ENCODE results near the gene ADAMTSL2. TPM values are rescaled to one million over a fixed set of nuclear protein-coding genes. Genes with fewer than 3 reads are reported as not detected.
A peak's percentile ranks its signal among the peaks of the same experiment; 100 is the strongest.

The ADAMTSL2 gene
- total RNA-seq, 3 donors from 2014 or later (not counting 1 experiment from before 2014, with no cell fraction given) = not detected

- DNase-seq (no peak), ATAC-seq (no peak)
- peaks cover 2% of the 10 kb centered on the region for H3K27me3 ChIP-seq (ENCODE audit: control insufficient read depth, insufficient read depth, low read length)
- H3K4me3 ChIP-seq (ENCODE audit: low read length) = no peak overlapping the region
- WGBS (ENCODE audit: insufficient coverage) = 44% methylated on average over 28 of the region's 34 CpGs
- no peaks in the 10 kb centered on the region for H3K9me3 Mint-ChIP-seq
- intact Hi-C loops (cut with micrococcal nuclease) = no loop called here
- H3K4me3 Mint-ChIP-seq = peak overlapping the region; percentile 59
- TF ChIP-seq CTCF (IDR thresholded peaks at IDR 0.05) = no peak
- peaks cover 5 to 7% of the 10 kb centered on the region in 2 donors for H3K4me1 Mint-ChIP-seq
- no peaks in the 10 kb centered on the region for H3K36me3 ChIP-seq (ENCODE audit: control insufficient read depth, insufficient read depth, low read length)
- H3K4me1 ChIP-seq (ENCODE audit: control insufficient read depth, insufficient read depth, low read length) = peaks cover 5% of the 10 kb centered on the region
- H3K9me3 ChIP-seq (ENCODE audit: control insufficient read depth, insufficient read depth, low read length) = no peaks in the 10 kb centered on the region
- no peak overlapping the region for H3K27ac ChIP-seq (ENCODE audit: low read length)
- H3K27ac Mint-ChIP-seq = no peak overlapping the region
- H3K27me3 Mint-ChIP-seq (ENCODE audit: low read depth in 2 of 2) = peaks cover 35 to 44% of the 10 kb centered on the region in 2 donors
- H3K36me3 Mint-ChIP-seq = no peaks in the 10 kb centered on the region
Measured at GRCh38 chr9:133576875-133577736, 42.6 kb downstream of the ADAMTSL2 start.

- DNase-seq (no peak), ATAC-seq (no peak)
- TF ChIP-seq CTCF (IDR thresholded peaks at IDR 0.05) = no peak
- H3K27ac Mint-ChIP-seq = no peak overlapping the region
- H3K27ac ChIP-seq (ENCODE audit: low read length) = no peak overlapping the region
- no peaks in the 10 kb centered on the region for H3K36me3 Mint-ChIP-seq
- no peaks in the 10 kb centered on the region for H3K9me3 Mint-ChIP-seq
- H3K4me1 ChIP-seq (ENCODE audit: control insufficient read depth, insufficient read depth, low read length) = peaks cover 5% of the 10 kb centered on the region
- WGBS (ENCODE audit: insufficient coverage) = 85% methylated on average over 3 of the region's 3 CpGs
- intact Hi-C loops (cut with micrococcal nuclease) = no loop called here
- peaks cover 5 to 7% of the 10 kb centered on the region in 2 donors for H3K4me1 Mint-ChIP-seq
- no peak overlapping the region for H3K4me3 ChIP-seq (ENCODE audit: low read length)
- no peaks in the 10 kb centered on the region for H3K9me3 ChIP-seq (ENCODE audit: control insufficient read depth, insufficient read depth, low read length)
- H3K36me3 ChIP-seq (ENCODE audit: control insufficient read depth, insufficient read depth, low read length) = no peaks in the 10 kb centered on the region
- peaks cover 2% of the 10 kb centered on the region for H3K27me3 ChIP-seq (ENCODE audit: control insufficient read depth, insufficient read depth, low read length)
- H3K4me3 Mint-ChIP-seq = no peak overlapping the region
- peaks cover 35 to 46% of the 10 kb centered on the region in 2 donors for H3K27me3 Mint-ChIP-seq (ENCODE audit: low read depth in 2 of 2)
Measured at GRCh38 chr9:133577737-133578112, 43.2 kb downstream of the ADAMTSL2 start.

GRCh38 chr9:133578524-133579441, 44.3 kb downstream of the ADAMTSL2 start:
- no peaks in the 10 kb centered on the region for H3K36me3 ChIP-seq (ENCODE audit: control insufficient read depth, insufficient read depth, low read length)
- peaks cover 5 to 7% of the 10 kb centered on the region in 2 donors for H3K4me1 Mint-ChIP-seq
- no peaks in the 10 kb centered on the region for H3K36me3 Mint-ChIP-seq
- H3K27me3 ChIP-seq (ENCODE audit: control insufficient read depth, insufficient read depth, low read length) = peaks cover 2% of the 10 kb centered on the region
- DNase-seq = no peak
- TF ChIP-seq CTCF (IDR thresholded peaks at IDR 0.05) = no peak
- no peak overlapping the region for H3K4me3 Mint-ChIP-seq
- H3K27ac Mint-ChIP-seq = no peak overlapping the region
- no peak for ATAC-seq
- WGBS (ENCODE audit: insufficient coverage) = 21% methylated on average over 41 of the region's 41 CpGs
- intact Hi-C loops (cut with micrococcal nuclease) = no loop called here
- H3K4me1 ChIP-seq (ENCODE audit: control insufficient read depth, insufficient read depth, low read length) = peaks cover 5% of the 10 kb centered on the region
- H3K27ac ChIP-seq (ENCODE audit: low read length) = no peak overlapping the region
- peaks cover 35 to 46% of the 10 kb centered on the region in 2 donors for H3K27me3 Mint-ChIP-seq (ENCODE audit: low read depth in 2 of 2)
- no peaks in the 10 kb centered on the region for H3K9me3 Mint-ChIP-seq
- H3K9me3 ChIP-seq (ENCODE audit: control insufficient read depth, insufficient read depth, low read length) = no peaks in the 10 kb centered on the region
- H3K4me3 ChIP-seq (ENCODE audit: low read length) = no peak overlapping the region

All from natural killer cell (primary cell).